Caco-2 (cell line): ENCODE results near the gene TMC1. TPM values are rescaled to one million over a fixed set of nuclear protein-coding genes. Genes with fewer than 3 reads are reported as not detected.

ENCODE experiments used
- BruUV-seq: library from RNA; stranded (reverse); fragments of 400-500 nt; replicated peaks from 2 replicates; lab custom pipeline; 2021; lab: Mats Ljungman, UMichigan
- CTCF ChIA-PET: fragments of 300-600 bp; sonication (Branson Sonifier 250); formaldehyde crosslinking; loops from one replicate; lab custom pipeline; 2022; ENCODE audit warnings: antibody characterized with exemption; lab: Charles Lee
- POLR2A ChIA-PET: fragments of 300-600 bp; sonication (Branson Sonifier 250); formaldehyde crosslinking; loops from one replicate; lab custom pipeline; 2022; ENCODE audit warnings: antibody characterized with exemption; lab: Charles Lee
- DNase-seq, 2 experiments: peaks; one replicate each; pipeline versions ENCODE4 v3.0.0 to v3.0.0-alpha.2; 2020 to 2022
- H3K27me3 ChIP-seq: replicated peaks from 2 replicates; pipeline ENCODE4 v1.6.0; 2011; ENCODE audit warnings: low read length; ENCODE audit not compliant: control insufficient read depth, insufficient read depth
- H3K36me3 ChIP-seq: 2 replicates; pipeline ENCODE4 v1.5.1; 2011; ENCODE audit warnings: low read length; ENCODE audit not compliant: control insufficient read depth, insufficient read depth
- H3K4me1 ChIP-seq: fragments of 250-450 bp; sonication (Bioruptor Pico); 2 replicates; pipeline ENCODE4 v1.5.1; 2020; ENCODE audit warnings: mild to moderate bottlenecking
- H3K4me3 ChIP-seq: 2 replicates; pipeline ENCODE4 v1.5.1; 2011; ENCODE audit warnings: low read depth, mild to moderate bottlenecking, control low read depth, low read length
- H3K9me3 ChIP-seq: fragments of 250-450 bp; sonication (Bioruptor Pico); 2 replicates; pipeline ENCODE4 v1.5.1; 2020; ENCODE audit warnings: mild to moderate bottlenecking, moderate library complexity
- H3K27ac Mint-ChIP-seq: one replicate; pipeline ENCODE4 v1.8.0; 2022; ENCODE audit warnings: mixed read lengths; ENCODE audit not compliant: unreplicated experiment
- H3K27me3 Mint-ChIP-seq: one replicate; pipeline ENCODE4 v1.8.0; 2022; ENCODE audit warnings: mixed read lengths; ENCODE audit not compliant: insufficient read depth, unreplicated experiment
- H3K36me3 Mint-ChIP-seq: one replicate; pipeline ENCODE4 v1.8.0; 2022; ENCODE audit warnings: mild to moderate bottlenecking, mixed read lengths; ENCODE audit not compliant: insufficient read depth, unreplicated experiment
- H3K4me1 Mint-ChIP-seq: one replicate; pipeline ENCODE4 v1.8.0; 2022; ENCODE audit warnings: low read depth, mixed read lengths; ENCODE audit not compliant: unreplicated experiment
- H3K4me3 Mint-ChIP-seq: one replicate; pipeline ENCODE4 v1.8.0; 2022; ENCODE audit warnings: mild to moderate bottlenecking, moderate library complexity, mixed read lengths; ENCODE audit not compliant: unreplicated experiment
- H3K9me3 Mint-ChIP-seq: one replicate; pipeline ENCODE4 v1.8.0; 2022; ENCODE audit warnings: mixed read lengths; ENCODE audit not compliant: unreplicated experiment
- CTCF ChIP-seq, 2 experiments: fragments of 200-600 bp in 1 of 2; IDR thresholded peaks; 1 replicate in 1 of 2; 2 replicates in 1 of 2; pipeline versions ENCODE4 v1.5.1 to v1.8.0; 2011 to 2022; ENCODE audit warnings: antibody characterized with exemption in 1 of 2, control low read depth in 1 of 2, inconsistent platforms in 1 of 2, low read depth in 1 of 2, low read length in 1 of 2, mild to moderate bottlenecking in 1 of 2, moderate library complexity in 1 of 2; ENCODE audit not compliant: insufficient read depth in 1 of 2, severe bottlenecking in 1 of 2, unreplicated experiment in 1 of 2
- intact Hi-C: fragments of 100-400 bp; cut with micrococcal nuclease; formaldehyde crosslinking; loops from one replicate; pipeline ENCODE4 v1.10.0; 2022; ENCODE audit not compliant: unreplicated experiment
- total RNA-seq: library from RNA; stranded (reverse); gene quantifications from 2 replicates; pipeline ENCODE4 v1.2.3, GENCODE V29; 2022

Gene TMC1
- total RNA-seq, 1 experiment from 2014 or later, result not detected

GRCh38 chr9:72564479-72565281 lies 43.3 kb downstream of the TMC1 start:
- no peak for DNase-seq
- ChIA-PET CTCF (no interaction called here), POLR2A (no interaction called here)
- Mint-ChIP-seq H3K27ac (no peak overlapping the region), H3K4me1 (peaks cover 6% of the 10 kb centered on the region), H3K4me3 (no peak overlapping the region), H3K27me3 (no peaks in the 10 kb centered on the region), H3K9me3 (peaks cover 8% of the 10 kb centered on the region), H3K36me3 (no peaks in the 10 kb centered on the region)
- no TSS peak for BruUV-seq
- TF ChIP-seq CTCF (IDR thresholded peaks at IDR 0.05; ENCODE audit: insufficient read depth in 1 of 2, low read depth in 1 of 2, low read length in 1 of 2, severe bottlenecking in 1 of 2, unreplicated experiment in 1 of 2), result no peak
- H3K9me3 ChIP-seq, result no peaks in the 10 kb centered on the region
- no peaks in the 10 kb centered on the region for H3K27me3 ChIP-seq
- no peak overlapping the region for H3K4me3 ChIP-seq
- intact Hi-C loops, result no loop called here
- H3K36me3 ChIP-seq, result no peaks in the 10 kb centered on the region
- no peaks in the 10 kb centered on the region for H3K4me1 ChIP-seq

- Histone ChIP-seq H3K9me3 (no peaks in the 10 kb centered on the region), H3K4me3 (no peak overlapping the region), H3K4me1 (no peaks in the 10 kb centered on the region), H3K36me3 (no peaks in the 10 kb centered on the region), H3K27me3 (no peaks in the 10 kb centered on the region)
- CTCF ChIA-PET, result no interaction called here
- no TSS peak for BruUV-seq
- DNase-seq, result no peak
- intact Hi-C loops, result no loop called here
- Mint-ChIP-seq H3K27me3 (no peaks in the 10 kb centered on the region), H3K27ac (no peak overlapping the region), H3K4me1 (peaks cover 6% of the 10 kb centered on the region), H3K4me3 (no peak overlapping the region), H3K36me3 (no peaks in the 10 kb centered on the region), H3K9me3 (peaks cover 8% of the 10 kb centered on the region)
- POLR2A ChIA-PET, result no interaction called here
- no peak for TF ChIP-seq CTCF (IDR thresholded peaks at IDR 0.05; ENCODE audit: insufficient read depth in 1 of 2, low read depth in 1 of 2, low read length in 1 of 2, severe bottlenecking in 1 of 2, unreplicated experiment in 1 of 2)
Measured at GRCh38 chr9:72565535-72565934, 44.1 kb downstream of the TMC1 start.

- Mint-ChIP-seq H3K4me3 (no peak overlapping the region), H3K27ac (no peak overlapping the region), H3K36me3 (no peaks in the 10 kb centered on the region), H3K27me3 (no peaks in the 10 kb centered on the region), H3K9me3 (no peaks in the 10 kb centered on the region), H3K4me1 (no peaks in the 10 kb centered on the region)
- ChIA-PET CTCF (no interaction called here), POLR2A (interaction anchor here (0.5 kb wide), 1 partner anchor 28 kb away, joined by 3 read pairs; no protein-coding TSS in a partner anchor)
- BruUV-seq, result no TSS peak
- TF ChIP-seq CTCF (IDR thresholded peaks at IDR 0.05; ENCODE audit: insufficient read depth in 1 of 2, low read depth in 1 of 2, low read length in 1 of 2, severe bottlenecking in 1 of 2, unreplicated experiment in 1 of 2), result no peak
- intact Hi-C loops, result no loop called here
- no peaks in the 10 kb centered on the region for H3K4me1 ChIP-seq
- H3K9me3 ChIP-seq, result no peaks in the 10 kb centered on the region
- no peak overlapping the region for H3K4me3 ChIP-seq
- H3K36me3 ChIP-seq, result no peaks in the 10 kb centered on the region
- no peaks in the 10 kb centered on the region for H3K27me3 ChIP-seq
- DNase-seq, result no peak
Measured at GRCh38 chr9:72574156-72574810, 52.9 kb downstream of the TMC1 start.
